Measurements from ENCODE around the gene NEK2.

- TF ChIP-seq EP300 (IDR thresholded peaks at IDR 0.05): no peak
- TF ChIP-seq CTCF (IDR thresholded peaks at IDR 0.05): no peak
These were observed 42.5 kb downstream of the NEK2 start for GRCh38 chr1:211632808-211633523.
